Stimulated activated CD8-positive, alpha-beta memory T cell treated with anti-CD3 and anti-CD28 coated beads, Interleukin-12 subunit alpha, Interleukin-12 subunit beta, amount 100 ng/mL, for 24 hours (primary cell): ENCODE data around the gene FTO.
"Not testable (repeated sequence)": the region's sequence is repeated elsewhere in the genome, so short reads cannot be mapped to it uniquely, and the experiment has no call there.

Source experiments
- DNase-seq: peaks from one replicate; pipeline ENCODE4 v3.0.0-alpha.2; 2020; ENCODE audit errors: extremely low read depth

FTO gene

GRCh38 chr16:53863861-53864260, 159.9 kb downstream of the FTO start:
- DNase-seq: no peak

- no peak for DNase-seq
Observed at GRCh38 chr16:53864819-53865493, 161.0 kb downstream of the FTO start.

- DNase-seq: no peak
Observed at GRCh38 chr16:53865494-53865863, 161.5 kb downstream of the FTO start.

GRCh38 chr16:53866520-53866919, 162.6 kb downstream of the FTO start:
- DNase-seq: no peak

GRCh38 chr16:53870831-53871230, 166.9 kb downstream of the FTO start:
- no peak for DNase-seq

- no peak for DNase-seq
Observed at GRCh38 chr16:53872248-53873221, 168.6 kb downstream of the FTO start.

GRCh38 chr16:53876811-53877210, 172.9 kb downstream of the FTO start:
- no peak for DNase-seq

- no peak for DNase-seq
Observed at GRCh38 chr16:53878216-53878615, 174.3 kb downstream of the FTO start.

DNA sequence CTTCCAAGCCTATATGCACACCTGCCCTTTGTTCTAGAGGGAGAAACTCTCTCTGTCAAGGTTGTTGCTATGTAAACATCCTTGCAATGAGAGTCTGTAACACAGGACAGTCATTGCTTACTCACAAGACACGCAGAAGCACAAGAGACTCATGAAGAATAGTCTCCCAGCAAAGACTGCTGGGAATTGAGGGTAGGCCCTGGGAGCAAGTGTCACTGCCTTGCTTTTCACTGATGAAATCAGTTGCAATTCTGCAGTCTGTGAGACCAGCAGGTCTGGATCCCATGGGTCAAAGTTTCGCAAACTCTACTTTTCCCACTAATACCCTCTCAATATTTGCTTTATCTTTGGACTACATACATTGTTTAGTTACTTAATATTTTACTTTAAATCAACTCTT, 177.4 kb downstream of the FTO start:
- DNase-seq: no peak

DNA sequence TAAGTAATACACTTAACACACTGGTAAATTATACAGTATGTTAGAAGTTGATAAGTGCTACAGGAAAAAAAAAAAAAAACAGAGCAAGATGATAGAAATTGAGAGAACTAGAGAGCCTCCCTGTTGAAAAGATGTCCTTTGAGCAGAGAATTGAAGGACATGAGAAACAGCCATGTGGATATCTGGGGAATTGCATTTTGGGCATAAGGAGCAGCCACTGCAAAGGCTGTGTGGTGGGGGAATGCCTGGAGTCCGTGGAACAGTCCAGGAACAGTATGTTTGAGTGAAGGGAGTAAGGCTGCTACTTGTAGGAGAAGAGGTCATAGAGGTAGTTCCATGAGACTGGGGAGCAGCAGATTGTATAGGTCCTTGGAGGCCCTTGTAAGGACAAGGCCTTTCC, 178.4 kb downstream of the FTO start:
- DNase-seq: no peak

DNA sequence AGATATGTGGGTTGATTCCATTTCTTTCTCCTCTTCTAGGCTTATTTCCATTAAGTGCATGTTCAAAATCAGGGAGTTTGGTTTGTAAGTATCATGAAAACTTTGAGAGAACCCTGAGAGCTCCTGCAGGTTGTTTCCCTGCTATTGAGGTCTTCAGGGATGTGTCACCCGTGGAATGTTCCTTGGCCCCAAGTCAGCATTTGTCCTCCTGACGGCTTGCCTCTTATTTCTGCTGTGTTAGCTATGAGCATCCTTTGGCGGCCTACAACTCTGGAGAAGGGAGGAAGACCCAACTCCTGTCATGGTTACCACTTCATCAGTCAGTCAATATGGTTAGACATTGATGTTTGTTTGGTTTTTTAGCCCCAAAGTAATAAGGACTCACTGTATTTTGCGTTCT, 180.8 kb downstream of the FTO start:
- DNase-seq: no peak

- no peak for DNase-seq
Observed at GRCh38 chr16:53886482-53887378, 182.8 kb downstream of the FTO start.

GRCh38 chr16:53888222-53888621, 184.3 kb downstream of the FTO start:
- DNase-seq: no peak

DNA sequence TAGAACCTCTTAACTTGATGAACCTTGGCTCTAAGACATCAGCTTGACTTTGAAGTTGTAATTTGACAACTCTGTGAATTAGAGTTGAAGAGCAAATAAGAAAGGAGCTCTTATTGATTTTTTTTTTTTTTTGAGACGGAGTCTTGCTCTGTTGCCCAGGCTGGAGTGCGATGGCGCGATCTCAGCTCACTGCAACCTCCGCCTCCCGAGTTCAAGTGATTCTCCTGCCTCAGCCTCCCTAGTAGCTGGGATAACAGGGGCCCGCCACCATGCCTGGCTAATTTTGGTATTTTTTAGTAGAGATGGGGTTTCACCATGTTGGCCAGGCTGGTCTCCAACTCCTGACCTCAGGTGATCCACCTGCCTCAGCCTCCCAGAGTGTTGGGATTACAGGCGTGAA, 186.9 kb downstream of the FTO start:
- not testable (repeated sequence) for DNase-seq

DNA sequence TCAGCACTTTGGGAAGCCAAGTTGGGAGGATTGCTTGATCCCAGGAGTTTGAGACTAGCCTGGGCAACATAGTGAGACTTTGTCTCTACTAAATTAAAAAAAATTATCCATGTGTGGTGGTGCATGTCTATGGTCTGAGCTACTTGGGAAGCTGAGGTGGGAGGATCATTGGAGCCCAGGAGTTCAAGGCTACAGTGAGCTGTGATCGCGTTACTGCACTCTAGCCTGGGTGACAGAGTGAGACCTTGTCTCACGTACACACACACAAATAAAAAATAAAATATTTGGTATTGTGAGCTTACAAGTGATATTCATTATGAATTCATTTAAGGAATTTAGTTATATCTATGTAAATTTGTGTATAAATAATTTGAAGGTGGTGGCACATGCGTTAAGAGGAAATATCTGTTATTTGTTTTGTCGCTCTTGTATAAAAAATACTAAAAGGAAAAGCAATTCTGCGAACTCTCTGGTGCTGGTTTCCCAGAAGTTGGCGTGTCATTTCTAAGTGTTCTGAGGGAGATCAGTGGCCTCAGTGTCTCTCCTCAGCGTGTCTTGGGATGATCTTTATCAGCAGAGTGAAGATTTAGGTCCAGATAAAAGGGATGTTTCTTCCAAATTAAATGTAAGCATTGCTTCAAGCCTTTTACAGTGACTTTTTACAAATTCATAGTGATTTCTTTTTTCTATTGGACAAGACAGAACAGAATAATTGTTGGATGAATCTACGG, 187.6 kb downstream of the FTO start:
- DNase-seq: no peak

DNA sequence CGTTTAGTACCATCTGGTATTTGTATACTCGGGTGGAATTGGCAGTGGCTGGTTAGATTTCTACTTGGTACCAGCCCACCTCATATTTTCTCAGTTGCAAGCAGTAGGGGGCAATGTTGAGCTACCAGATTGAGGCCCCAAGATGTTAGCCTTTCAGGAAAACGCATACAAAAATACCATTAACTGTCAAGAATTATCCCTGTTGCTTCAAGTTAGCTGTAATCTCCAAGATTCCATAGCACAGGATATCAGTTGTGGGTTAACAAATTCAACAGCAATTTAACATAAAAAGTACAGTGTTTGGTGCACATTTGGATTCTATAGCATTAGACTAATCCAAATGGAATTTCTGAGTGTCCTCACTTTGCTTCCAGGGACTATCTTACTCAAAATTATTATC, 188.2 kb downstream of the FTO start:
- DNase-seq: no peak

DNA sequence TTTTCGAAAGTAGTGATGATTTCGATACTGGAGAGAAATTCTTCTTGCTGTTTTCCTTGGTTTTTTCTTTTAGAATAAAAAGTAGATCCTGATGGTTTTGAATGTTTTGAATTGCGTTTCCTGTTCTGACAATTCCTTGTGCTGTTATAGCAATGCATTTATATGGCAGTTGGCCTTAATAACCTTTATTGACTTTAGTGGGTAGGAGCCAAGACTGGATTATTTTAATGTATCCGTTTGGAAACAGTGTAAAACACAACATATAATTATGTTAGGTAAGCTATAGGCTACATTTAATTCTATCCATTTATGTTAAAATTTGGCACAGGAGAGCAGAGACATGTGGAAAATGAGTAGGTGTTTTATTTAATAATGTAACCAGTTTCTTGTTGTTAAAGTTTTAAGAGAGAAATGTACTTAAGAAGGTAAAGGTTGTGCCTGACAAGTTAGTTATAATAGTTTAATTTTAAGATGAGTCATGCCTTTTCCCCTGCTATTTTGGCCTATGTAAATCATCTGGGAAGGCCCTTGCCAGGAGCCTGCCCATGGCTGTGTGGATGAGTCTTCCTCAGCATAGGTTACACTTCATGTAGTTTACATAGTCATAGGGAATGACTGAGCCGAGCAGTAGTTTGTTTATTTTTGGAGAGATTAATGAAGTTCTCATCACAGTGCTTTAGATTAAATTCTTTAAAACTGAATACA, 189.9 kb downstream of the FTO start:
- no peak for DNase-seq

- no peak for DNase-seq
Observed at GRCh38 chr16:53894686-53895085, 190.7 kb downstream of the FTO start.

- no peak for DNase-seq
Observed at GRCh38 chr16:53895433-53895832, 191.5 kb downstream of the FTO start.

GRCh38 chr16:53895851-53896250, 191.9 kb downstream of the FTO start:
- DNase-seq: no peak

- DNase-seq: no peak
Observed at GRCh38 chr16:53896722-53897121, 192.8 kb downstream of the FTO start.
